Inflammatory macrophage treated with lipopolysaccharide for 4 hours (primary cell): Measurements from ENCODE around the gene TCHH.

Experiments
- DNase-seq: peaks from one replicate; pipeline ENCODE4 v3.0.0-alpha.2; 2020

The TCHH gene

DNA sequence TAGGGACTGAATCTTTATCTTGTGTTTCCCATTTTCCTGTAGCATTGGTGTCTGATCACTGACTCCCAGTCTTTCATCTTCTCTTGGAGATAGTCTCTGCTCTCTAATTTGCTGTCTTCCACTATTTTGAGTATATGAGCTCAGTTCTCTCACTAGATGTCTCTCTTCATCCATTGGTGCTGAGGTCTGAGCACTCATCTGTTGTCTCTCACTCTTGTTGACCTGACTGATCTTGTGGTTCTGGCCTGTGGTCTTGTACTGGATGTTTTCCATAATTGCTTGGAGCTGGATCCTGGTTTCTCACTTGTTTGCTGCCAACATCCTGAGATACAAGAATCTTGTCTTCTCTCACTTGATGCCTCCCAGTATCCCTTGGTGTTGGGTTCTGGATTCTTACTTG lies 53.3 kb downstream of the TCHH start:
- DNase-seq = no peak
